Breast epithelium (tissue), 4 donors: Measurements from ENCODE around the gene MLST8. TPM values are rescaled to one million over a fixed set of nuclear protein-coding genes. Genes with fewer than 3 reads are reported as not detected.

Source experiments
- DNase-seq, 2 donors: peaks; one replicate each; pipeline ENCODE4 v3.0.0-alpha.2; 2019; ENCODE audit warnings: low spot score in 2 of 2
- H3K27ac ChIP-seq, 2 donors: fragments of 200-600 bp; sonication (generic) in 1 of 2; one replicate each; pipeline ENCODE4 v1.5.1; 2016 to 2019; ENCODE audit warnings: mild to moderate bottlenecking in 1 of 2
- H3K27me3 ChIP-seq, 2 donors: fragments of 200-600 bp; sonication (generic) in 1 of 2; one replicate each; pipeline versions ENCODE4 v1.5.1 to v1.6.0; 2017 to 2019; ENCODE audit warnings: control low read depth in 1 of 2, mild to moderate bottlenecking in 1 of 2
- H3K36me3 ChIP-seq: fragments of 200-600 bp; one replicate; pipeline ENCODE4 v1.5.1; 2019
- H3K4me1 ChIP-seq, 2 donors: fragments of 200-600 bp; sonication (generic); one replicate each; pipeline ENCODE4 v1.5.1; 2016 to 2019; ENCODE audit warnings: control low read depth in 1 of 2
- H3K4me3 ChIP-seq, 3 donors: fragments of 200-600 bp; sonication (generic); 1 replicate in 2 of 3; 2 replicates in 1 of 3; pipeline ENCODE4 v1.5.1; 2016 to 2019; ENCODE audit warnings: mild to moderate bottlenecking in 3 of 3, moderate library complexity in 2 of 3
- H3K9me3 ChIP-seq, 2 donors: fragments of 200-600 bp; sonication (generic) in 1 of 2; one replicate each; pipeline ENCODE4 v1.5.1; 2016 to 2019; ENCODE audit warnings: control low read depth in 1 of 2
- POLR2A ChIP-seq: fragments of 450-650 bp; IDR thresholded peaks from one replicate; pipeline ENCODE4 v1.6.1; 2016; ENCODE audit warnings: antibody characterized with exemption, mild to moderate bottlenecking, moderate library complexity
- POLR2AphosphoS5 ChIP-seq, 3 donors: sonication (generic); formaldehyde crosslinking; IDR thresholded peaks; one replicate each; pipeline ENCODE4 v1.6.1; 2017; ENCODE audit warnings: antibody characterized with exemption in 3 of 3
- intact Hi-C: fragments of 100-400 bp; cut with DNase I; formaldehyde crosslinking; loops from one replicate; pipeline ENCODE4 v1.15.1; 2023; ENCODE audit warnings: low total_unique reads
- total RNA-seq, 3 donors: library from RNA; depleted of rRNA; stranded (reverse); fragments of >200 nt; gene quantifications; one replicate each; pipeline ENCODE4 v1.1.0, GENCODE V29; 2016
- TF ChIP-seq, protein P1 (sequence below), 3 donors: fragments of 450-650 bp; IDR thresholded peaks; one replicate each; pipeline ENCODE4 v1.5.1; 2016 to 2017; ENCODE audit warnings: antibody characterized with exemption in 3 of 3, mild to moderate bottlenecking in 3 of 3, moderate library complexity in 3 of 3

The MLST8 gene
- total RNA-seq, 3 donors from 2014 or later: 42.7 to 48.1 (median 46.5) TPM

DNA sequence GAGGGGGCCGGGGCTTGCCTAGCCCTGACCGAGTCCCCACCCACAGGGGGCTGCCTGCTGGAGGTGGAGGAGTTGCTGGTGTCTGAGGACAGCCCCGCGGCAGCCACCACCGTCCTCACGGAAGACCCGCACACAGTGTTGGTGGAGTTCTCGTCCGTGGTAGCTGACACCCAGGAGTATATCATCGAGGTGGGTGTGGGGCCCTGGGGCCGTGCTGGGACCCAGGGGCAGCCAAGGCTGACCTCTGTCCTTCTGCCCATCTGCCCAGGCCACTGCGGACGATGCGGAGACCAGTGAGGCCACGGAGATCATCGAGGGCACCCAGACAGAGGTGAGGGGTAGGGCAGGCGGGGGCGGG is 29.5 kb downstream of the MLST8 start:
- H3K9me3 ChIP-seq: no peaks in the 10 kb centered on the region
- peaks cover 24% of the 10 kb centered on the region for H3K36me3 ChIP-seq
- H3K27me3 ChIP-seq: no peaks in the 10 kb centered on the region
- no peak for DNase-seq
- no peak overlapping the region for H3K4me3 ChIP-seq
- no peak overlapping the region for H3K27ac ChIP-seq
- intact Hi-C loops: no loop called here
- H3K4me1 ChIP-seq: peaks cover 6 to 14% of the 10 kb centered on the region in 2 donors
- TF ChIP-seq, protein P1, sequence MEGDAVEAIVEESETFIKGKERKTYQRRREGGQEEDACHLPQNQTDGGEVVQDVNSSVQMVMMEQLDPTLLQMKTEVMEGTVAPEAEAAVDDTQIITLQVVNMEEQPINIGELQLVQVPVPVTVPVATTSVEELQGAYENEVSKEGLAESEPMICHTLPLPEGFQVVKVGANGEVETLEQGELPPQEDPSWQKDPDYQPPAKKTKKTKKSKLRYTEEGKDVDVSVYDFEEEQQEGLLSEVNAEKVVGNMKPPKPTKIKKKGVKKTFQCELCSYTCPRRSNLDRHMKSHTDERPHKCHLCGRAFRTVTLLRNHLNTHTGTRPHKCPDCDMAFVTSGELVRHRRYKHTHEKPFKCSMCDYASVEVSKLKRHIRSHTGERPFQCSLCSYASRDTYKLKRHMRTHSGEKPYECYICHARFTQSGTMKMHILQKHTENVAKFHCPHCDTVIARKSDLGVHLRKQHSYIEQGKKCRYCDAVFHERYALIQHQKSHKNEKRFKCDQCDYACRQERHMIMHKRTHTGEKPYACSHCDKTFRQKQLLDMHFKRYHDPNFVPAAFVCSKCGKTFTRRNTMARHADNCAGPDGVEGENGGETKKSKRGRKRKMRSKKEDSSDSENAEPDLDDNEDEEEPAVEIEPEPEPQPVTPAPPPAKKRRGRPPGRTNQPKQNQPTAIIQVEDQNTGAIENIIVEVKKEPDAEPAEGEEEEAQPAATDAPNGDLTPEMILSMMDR (IDR thresholded peaks at IDR 0.05): no peak
- TF ChIP-seq POLR2A: no peak
- TF ChIP-seq POLR2AphosphoS5 (IDR thresholded peaks at IDR 0.05): no peak

DNA sequence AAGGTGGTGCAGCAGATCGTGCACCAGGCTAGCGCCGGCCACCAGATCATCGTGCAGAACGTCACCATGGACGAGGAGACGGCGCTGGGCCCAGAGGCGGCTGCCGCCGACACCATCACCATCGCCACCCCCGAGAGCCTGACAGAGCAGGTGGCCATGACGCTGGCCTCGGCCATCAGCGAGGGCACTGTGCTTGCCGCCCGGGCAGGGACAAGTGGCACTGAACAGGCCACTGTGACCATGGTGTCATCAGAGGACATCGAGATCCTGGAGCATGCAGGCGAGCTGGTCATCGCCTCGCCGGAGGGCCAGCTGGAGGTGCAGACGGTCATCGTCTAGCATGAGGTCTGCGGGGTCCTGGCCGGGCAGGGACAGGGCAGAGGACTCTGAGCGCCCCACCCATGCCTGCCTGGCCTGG is 30.0 kb downstream of the MLST8 start:
- H3K36me3 ChIP-seq: peaks cover 24% of the 10 kb centered on the region
- intact Hi-C loops: no loop called here
- peaks cover 6 to 14% of the 10 kb centered on the region in 2 donors for H3K4me1 ChIP-seq
- no peak for TF ChIP-seq POLR2A
- no peak for TF ChIP-seq POLR2AphosphoS5 (IDR thresholded peaks at IDR 0.05)
- TF ChIP-seq, protein P1 (IDR thresholded peaks at IDR 0.05): no peak
- no peak overlapping the region for H3K4me3 ChIP-seq
- no peak for DNase-seq
- H3K27ac ChIP-seq: no peak overlapping the region
- H3K9me3 ChIP-seq: no peaks in the 10 kb centered on the region
- no peaks in the 10 kb centered on the region for H3K27me3 ChIP-seq

- no peak overlapping the region for H3K27ac ChIP-seq
These were observed 30.6 kb downstream of the MLST8 start for GRCh38 chr16:2235695-2236336.

GRCh38 chr16:2236337-2237101 is 31.3 kb downstream of the MLST8 start, which contains the start of gene DNASE1L2:
TSS of gene DNASE1L2 (plus strand) at chr16:2236444. CDS start at chr16:2236817, 373 bp downstream.
- H3K4me1 ChIP-seq: peaks cover 6 to 14% of the 10 kb centered on the region in 2 donors
- H3K27me3 ChIP-seq: no peaks in the 10 kb centered on the region
- H3K9me3 ChIP-seq: no peaks in the 10 kb centered on the region
- H3K27ac ChIP-seq: no peak within 1 kb of the TSS
- TF ChIP-seq POLR2A (no peak), POLR2AphosphoS5 (IDR thresholded peaks at IDR 0.05) (no peak)
- TF ChIP-seq, protein P1 (IDR thresholded peaks at IDR 0.05): no peak
- intact Hi-C loops: no loop called here
- no peak for DNase-seq
- peaks cover 18% of the 10 kb centered on the region for H3K36me3 ChIP-seq
- peak within 1 kb of the TSS; percentile 20 to 59 (median 34) for H3K4me3 ChIP-seq

More at GRCh38 chr16:2235695-2236336, 30.6 kb downstream of the MLST8 start:
- no peak for DNase-seq
- Histone ChIP-seq H3K27me3 (no peaks in the 10 kb centered on the region), H3K9me3 (no peaks in the 10 kb centered on the region), H3K4me1 (peaks cover 6 to 14% of the 10 kb centered on the region in 2 donors), H3K36me3 (peaks cover 24% of the 10 kb centered on the region), H3K4me3 (peak overlapping the region in 1 of 3 donors; percentile 59)
- TF ChIP-seq POLR2AphosphoS5 (IDR thresholded peaks at IDR 0.05) (no peak), POLR2A (no peak)
- TF ChIP-seq, protein P1 (IDR thresholded peaks at IDR 0.05): no peak
- intact Hi-C loops: no loop called here

GRCh38 chr16:2237102-2237482 is 31.8 kb downstream of the MLST8 start:
- intact Hi-C loops: no loop called here
- no peak overlapping the region for H3K27ac ChIP-seq
- peaks cover 6 to 14% of the 10 kb centered on the region in 2 donors for H3K4me1 ChIP-seq
- H3K36me3 ChIP-seq: peaks cover 12% of the 10 kb centered on the region
- TF ChIP-seq, protein P1 (IDR thresholded peaks at IDR 0.05): no peak
- TF ChIP-seq POLR2AphosphoS5 (IDR thresholded peaks at IDR 0.05) (no peak), POLR2A (no peak)
- H3K4me3 ChIP-seq: peak overlapping the region; percentile 20 to 59 (median 34)
- H3K27me3 ChIP-seq: no peaks in the 10 kb centered on the region
- DNase-seq: no peak
- H3K9me3 ChIP-seq: no peaks in the 10 kb centered on the region
